ENCODE measurements around the gene CXXC5.

CXXC5 gene

DNA sequence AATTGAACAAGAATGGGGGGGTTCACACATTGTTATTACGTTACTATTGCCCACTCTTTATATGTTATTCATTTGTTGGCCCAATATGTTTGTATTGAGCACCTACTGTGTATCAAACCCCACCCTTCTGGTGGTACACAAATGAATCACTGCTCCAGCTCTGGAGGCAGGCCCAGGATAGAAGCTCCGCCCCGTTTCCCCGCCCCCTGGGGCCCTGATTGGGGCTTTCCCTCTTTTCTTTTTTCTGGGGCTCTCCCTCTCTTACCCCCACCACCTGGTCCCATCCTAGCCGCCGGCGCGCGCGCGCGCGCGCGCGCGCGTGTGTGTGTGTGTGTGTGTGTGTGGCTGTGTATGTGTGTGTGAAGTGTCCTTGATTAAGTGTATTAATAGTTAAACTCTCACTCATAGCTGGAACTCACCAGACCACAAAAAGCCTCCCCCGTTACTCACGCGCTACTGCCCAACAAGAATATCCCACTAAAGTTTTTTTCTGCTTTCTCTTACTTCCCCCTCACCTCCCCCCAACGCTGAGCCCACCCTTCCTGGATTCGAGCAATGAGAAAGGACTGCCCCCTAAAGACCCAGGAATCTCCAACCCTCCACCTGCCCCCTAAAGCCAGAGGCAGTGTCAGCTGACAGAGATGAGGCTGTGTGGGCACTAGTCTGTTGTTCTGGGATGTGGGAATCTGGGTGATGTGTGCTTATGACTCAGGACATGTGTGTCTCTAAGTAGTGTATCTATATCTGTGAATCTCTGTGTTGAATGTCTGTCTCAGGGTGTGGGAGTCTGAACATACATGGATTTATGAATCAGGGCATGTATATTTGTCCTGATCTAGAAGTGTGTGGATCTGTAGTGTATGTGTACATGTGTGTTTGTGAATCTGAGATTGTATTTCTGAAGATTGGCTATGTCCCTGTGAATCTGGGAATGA, 4.0 kb downstream of the CXXC5 start:
- peak; percentile 24 for DNase-seq

DNA sequence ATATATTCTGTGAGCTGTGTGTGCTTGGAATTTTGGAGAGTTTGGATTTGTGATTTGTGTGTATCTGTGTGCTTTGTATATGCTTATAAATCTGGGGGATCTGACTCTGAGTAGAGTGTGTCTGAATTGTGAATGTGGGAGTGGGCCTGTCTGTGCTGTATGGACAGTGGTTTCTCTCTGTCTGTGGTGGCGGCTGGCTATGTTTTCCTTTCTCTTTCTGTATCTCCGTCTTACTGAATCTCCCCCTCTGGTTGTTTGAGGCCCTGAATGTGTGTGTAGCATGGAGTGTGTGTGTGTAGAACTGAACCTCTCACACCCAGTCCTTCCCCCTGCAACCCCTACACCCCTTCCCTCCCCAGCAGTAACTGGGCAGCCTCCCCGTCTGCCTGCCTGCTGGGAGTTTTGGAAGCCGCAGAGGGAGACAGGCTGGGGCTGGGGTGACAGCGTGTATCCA, 4.7 kb downstream of the CXXC5 start:
- no peak for DNase-seq

DNA sequence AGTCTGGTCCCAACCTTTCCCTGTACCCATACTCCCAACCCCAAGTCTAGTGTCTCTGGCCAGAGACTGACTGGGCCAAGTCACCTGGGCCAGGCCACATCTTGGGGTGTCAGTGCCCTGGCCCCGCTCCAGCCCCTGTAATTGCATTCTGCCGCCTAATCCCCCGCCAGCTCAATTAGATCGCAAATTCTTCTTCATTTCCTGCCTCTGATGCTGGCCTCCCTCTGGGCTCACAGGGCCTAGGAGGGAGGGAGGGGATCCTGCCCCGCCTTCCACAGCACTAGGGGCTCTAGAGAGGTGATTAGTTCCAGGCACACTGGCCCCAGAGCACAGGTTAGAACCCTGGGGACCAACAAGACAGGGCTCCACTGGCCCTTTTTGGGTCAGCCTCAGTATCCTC, 5.5 kb downstream of the CXXC5 start:
- DNase-seq: no peak

DNA sequence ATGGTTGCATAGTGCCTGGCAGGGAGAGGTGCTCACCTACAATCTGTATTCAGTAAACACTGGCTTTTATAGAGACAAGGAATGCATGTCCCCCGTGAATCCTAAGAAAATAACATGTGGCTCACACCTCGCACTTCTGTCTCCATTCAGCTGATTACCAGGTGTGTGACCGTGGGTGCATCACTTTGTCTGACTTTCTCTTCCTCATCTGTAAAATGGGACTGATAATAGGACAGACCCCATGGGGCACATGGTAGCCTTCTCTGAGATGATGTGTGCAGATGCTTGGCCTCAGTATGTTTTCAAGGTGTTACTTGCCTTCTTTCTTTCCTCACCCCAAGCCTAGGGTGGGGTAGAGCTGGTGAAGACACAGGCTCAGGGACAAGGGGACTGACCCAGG, 6.3 kb downstream of the CXXC5 start:
- no peak for DNase-seq

DNA sequence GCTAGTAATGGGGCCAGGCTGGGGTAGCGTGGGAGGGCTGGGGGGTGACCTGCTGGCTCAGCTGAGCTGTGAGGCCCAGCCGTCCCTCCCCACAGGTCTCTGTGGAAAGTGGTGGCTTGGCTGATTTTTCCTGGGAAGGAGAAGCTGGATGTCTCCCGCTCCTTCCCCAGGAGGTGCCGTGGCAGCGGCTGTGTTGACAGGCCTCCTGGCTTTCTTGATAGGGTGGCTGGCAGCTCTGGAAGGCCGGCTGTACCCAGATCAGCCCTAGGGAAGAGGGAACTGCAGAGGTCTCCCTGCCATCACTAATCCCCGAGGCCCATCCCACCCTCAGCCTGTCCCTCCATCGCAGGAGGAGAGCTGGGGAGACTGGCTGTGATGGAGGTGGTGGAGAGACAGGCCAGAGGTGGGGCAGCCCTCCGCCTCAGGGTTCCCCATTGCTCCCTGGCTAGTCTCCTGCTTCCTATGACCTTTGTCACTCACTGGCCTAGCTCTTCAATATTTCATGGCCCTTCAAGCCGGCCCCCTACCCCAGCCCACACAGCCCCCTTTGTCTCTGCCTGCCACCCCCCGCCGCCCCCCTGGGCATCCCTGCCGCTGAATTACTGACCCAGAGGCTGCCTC, 6.8 kb downstream of the CXXC5 start:
- DNase-seq: no peak

DNA sequence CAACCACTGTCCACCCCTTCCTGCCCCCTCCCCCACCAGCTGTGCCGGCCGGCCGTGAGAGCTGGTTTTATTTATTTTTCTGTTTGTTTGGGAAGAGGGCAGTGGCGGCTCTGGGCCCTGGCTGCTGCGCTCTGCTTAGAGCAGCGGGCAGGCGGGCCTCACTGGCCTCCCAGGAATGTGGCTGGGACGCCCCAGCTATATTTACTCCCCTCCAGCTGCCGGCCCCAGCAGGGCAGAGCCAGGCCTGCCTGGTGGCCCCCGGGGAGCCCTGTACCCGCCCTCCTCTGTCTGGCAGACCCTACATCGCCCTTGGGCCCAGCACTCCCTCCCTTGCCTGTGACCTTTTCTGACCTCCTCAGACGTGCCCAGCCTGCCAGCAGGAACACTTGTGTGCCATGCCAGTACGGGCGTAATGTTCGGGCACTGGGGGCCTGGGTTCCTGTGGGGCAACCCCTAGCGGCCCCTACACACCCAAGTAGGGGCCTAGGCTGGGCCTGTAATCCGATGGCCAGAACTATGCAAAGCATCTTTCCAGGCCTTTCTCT, 7.7 kb downstream of the CXXC5 start:
- no peak for DNase-seq

DNA sequence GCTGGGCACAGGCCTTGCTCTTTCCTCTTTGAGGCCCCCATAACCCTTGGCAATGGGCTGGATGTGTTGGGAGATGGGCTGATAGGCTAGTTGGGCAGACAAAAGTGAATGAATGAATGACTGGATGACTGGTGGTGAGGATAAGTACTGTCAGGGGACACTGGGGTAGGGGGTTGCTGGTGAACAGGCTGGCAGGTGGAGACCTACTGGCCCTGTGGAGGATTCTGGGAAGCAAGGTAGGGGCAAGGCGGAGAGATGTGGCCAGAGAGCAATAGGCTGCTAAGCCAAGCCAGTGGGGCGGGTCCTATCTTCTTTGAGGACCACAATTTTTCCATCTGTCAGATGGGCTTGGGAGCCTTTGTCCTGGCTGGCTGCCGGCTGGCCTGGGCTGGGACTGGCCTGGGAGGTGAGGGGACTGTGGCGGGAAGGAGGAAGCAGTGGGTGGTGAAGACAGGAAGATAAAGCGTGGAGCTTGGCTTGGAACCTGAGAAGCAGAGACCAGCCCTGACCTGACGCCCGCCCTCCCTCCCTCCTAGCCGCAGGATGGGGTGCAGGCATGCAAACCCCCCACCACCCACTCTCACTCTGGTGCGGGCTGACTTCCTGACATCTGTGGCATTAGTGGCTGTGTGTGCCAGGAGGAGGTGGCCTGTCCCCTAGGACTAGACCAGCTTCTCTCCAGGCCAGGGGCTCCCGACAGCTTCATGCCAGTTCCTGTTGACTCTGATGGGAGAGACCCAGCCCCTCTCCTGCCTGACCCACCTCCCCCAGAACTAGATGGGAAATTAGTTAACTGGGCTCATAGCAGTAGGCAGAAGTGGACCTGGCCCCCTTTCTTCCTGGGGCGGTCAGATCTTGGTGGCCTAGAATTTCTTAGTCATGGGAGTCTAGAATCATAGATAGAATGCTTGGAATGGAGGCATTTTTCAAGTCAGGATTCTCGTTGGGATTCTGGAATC, 9.5 kb downstream of the CXXC5 start:
- DNase-seq: no peak

DNA sequence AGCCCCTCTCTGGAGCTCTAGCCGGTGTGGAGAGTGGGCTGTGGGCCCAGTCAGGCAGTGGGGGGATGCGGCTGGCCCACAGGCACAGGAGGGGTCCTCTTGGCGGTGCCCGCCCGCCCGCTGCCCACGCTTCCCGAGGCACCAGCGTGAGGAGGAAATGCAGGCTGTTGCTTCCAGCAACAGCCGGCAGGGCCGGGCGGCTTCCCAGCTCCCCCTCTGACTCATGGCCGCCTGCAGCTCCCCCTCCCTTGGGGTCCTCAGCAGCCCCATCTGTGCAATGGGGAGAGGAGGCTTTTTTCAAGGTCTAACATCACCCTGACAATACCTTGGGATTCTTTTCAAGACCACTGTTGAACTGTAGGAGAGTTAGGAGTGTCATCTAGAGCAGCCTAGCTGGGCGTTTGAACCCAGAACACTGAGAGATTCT, 10.4 kb downstream of the CXXC5 start:
- no peak for DNase-seq

DNA sequence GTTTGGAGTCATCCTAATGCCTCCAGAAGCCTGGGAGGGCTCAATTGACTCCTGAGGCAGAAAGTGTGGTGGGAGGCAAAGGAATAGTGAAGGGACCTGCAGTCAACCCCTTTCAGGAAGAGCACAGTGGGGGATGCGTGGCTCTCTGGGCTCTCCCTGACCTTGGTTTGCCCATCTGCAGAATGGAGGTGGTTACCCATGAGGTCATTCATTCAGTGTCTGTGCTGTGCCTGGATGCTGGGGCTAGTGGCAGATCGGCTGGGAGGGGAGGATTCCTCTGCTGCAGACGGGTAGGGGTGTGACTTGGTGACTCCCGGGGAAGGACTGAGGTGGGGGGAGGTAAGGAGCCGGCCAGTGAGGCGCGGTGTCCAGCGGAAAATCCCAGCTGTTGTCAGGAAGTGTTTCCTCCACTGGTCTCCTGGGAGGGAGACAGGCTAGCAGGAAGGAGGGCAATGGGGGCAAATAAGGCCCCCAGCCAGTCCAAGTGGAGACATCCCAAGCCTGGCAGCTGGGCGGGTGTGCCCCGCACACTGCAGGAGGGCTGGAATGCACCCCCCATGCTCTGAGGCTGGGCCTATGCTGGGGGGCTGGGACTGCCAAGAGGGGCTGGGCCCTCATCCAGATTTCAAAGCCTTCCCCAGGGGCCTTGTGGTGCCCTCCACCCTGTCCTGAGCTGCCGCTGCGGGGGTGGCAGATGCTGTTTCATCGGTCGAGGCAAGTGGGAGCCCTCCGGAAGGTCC, 10.9 kb downstream of the CXXC5 start:
- DNase-seq: no peak

DNA sequence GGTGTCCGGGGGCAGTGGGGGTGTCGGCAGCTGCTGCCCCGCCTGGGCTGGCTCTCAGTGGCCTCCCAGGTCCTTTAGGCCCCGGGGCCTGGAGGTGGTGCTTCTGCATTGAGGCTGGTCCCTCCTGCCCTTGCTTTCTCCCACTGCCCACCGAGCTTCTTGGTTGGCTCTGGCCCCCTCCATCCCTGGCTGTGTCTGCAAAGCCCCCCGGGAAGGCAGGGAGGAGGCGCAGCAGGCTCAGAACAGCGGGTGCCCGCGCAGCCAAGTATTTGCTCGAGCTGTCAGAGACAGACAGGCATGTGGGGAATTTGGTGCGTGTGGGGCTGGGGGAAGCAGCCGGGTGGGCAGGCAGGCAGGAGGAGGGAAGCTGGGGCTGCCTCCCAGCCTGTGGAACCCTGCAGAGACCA, 11.5 kb downstream of the CXXC5 start:
- no peak for DNase-seq

DNA sequence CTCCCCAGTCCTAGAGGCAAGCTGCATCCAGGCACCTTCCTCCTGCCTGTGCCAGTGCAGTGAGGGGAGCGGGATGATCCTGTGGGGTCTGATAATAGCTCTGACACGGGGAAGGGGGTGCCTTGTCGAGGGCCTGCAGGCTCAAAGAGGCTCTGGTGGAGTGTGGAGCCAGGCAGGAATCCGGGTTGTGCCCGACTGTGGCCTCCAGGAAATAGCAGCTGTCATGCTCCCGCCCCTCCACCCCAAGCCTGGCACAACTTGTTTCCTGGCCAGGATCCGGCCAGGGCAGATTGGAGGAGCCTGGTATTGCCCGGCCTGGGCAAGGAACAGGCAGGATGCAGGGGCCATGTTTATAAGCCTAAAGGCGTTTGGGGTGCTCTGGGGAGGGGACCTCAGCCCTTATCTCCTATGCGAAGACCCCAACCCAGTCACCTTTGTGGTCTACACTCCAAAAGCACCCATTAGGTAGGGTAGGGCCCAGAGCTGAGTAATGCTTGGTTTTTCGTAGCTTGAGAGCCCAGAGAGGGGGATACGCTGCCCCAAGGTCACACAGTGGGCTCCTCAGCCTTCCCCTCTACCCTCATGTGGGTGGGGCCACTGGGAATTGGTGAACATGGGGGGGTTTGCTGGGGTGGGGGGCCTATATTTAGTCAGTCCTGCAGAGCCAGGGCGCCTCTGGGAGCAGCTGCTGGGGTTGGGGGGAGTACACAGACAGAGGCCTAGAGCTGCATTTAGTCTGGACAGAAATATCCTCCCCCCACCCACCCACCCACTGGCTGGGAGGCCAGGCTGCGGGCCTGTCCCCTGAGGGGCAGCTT, 12.2 kb downstream of the CXXC5 start:
- no peak for DNase-seq

DNA sequence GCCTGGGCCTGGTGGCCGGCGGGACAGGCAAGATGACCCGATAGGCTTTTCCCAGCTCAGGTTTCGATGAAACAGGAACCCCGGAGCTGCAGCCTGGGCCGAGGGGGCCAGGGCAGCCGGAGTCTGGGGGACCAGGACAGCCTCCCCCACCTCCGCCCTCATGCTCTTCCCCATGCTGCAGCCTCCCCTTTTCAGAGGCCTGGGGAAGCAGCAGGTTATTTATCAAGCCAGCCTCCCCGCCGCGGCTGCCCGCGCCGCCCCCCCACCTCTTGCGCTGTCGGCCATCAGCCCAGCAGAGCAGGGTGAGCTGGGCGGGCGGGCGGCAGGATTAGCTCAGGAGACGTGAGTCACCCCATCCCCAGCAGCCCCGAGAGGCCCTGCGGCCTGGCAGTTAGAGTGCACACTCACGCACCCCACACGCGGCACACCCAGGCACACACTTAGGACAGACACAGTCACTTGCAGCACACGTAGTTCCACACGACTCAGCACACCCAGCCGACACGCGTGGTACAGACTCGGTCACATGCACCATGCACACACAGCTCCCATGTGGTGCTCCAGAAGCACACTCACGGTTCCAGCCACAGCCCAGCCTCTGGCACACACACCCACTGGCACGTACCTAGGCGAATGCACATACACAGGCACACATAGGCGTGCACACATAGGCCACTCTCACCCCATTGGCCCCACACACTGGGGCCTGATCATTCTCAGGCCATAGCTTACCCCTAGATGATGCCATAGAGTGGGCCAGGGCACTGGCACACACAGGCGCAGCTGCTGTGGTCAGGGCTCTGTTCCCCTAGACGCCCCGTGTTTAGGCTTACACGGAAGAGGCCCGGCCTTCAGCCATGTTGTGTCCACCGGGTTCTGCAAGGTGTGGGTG, 13.0 kb downstream of the CXXC5 start:
- no peak for DNase-seq

DNA sequence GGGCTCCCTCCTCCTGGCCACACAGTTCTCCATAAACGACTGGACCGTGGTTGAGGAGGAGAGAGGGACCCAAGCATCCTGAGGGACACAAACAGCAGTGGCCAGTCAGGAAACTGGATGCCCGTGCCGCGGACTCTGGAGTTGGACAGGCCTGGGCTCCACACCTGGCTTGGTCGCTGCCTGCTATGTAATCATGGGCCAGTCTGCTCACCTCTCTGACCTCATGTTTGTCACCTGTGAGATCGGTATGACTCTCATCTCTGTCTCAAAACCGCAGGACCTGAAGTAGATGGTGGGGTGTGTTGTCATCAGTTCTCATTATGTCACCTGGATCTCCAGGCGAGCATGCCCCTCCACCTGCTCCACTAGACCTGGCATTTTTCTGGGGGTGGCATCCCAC, 14.5 kb downstream of the CXXC5 start:
- DNase-seq: no peak

DNA sequence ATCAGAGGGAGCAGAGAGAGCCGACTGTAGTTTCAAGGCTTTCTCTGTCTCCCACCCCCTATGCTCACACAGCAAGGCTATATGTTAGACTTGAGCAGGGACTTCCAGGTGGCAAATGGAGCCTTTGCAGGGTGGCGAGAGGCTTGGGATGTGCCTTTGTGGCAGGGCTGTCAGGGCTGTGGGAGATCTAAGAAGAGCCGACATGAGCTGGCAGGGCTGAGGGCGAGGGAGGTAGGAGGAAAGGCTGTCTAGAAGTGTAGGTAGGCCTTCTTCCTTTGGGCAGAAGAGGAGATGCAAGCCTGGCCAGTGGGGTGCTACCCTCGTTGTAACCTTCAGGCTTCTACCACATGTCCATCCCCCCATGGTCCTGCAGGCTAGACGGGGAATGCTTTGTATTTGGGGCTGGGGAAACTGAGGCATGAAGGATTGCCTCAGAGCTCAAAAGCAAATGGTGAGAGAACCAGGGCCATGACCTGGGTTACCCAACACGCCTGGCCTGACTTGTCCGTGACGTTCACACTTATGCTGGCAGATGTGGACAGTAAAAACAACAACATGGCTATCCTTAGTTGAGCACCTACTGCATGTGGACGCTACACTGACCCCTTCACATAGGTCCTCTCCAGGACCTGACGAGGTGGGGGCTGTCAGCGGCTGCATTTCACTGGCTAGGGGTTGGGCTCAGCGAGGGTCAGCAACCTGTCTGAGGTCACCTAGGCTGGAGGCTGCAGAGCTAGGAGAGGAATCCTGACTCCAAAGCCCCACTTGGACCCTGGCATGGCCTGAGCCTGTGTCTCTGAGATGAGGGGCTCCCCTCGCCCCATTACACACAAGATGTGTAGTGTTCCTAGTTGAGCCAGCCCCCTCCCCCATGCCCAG, 15.3 kb downstream of the CXXC5 start:
- no peak for DNase-seq

DNA sequence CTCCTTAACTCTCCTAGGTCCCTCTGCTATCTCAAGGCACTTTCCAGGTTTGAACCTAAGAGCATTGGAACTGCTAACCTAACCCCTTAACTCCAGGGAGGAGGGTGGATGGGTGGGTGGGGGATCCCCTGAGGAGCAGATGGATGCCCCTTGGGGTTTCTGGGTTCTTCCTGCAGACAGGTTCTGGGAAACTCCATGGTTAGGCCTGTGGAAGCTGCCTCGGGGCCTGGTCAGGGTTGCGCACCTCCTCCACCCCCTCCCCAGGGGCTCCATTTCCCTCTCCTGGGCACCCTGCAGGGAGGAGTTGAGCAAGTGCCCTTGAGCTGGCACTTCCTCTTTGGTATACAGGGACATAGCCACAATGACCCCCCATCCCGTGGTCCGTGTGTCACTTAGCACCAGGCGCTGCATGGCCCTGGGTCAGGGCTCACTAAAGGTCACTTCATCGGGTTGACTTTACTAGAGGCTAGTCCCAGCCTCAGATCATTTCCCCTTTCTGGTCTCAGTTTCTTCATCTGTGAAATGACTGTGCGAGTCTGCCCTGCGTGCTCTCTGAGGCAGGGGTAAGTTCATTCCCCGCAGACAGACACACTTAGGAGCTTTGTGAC, 16.0 kb downstream of the CXXC5 start:
- no peak for DNase-seq

DNA sequence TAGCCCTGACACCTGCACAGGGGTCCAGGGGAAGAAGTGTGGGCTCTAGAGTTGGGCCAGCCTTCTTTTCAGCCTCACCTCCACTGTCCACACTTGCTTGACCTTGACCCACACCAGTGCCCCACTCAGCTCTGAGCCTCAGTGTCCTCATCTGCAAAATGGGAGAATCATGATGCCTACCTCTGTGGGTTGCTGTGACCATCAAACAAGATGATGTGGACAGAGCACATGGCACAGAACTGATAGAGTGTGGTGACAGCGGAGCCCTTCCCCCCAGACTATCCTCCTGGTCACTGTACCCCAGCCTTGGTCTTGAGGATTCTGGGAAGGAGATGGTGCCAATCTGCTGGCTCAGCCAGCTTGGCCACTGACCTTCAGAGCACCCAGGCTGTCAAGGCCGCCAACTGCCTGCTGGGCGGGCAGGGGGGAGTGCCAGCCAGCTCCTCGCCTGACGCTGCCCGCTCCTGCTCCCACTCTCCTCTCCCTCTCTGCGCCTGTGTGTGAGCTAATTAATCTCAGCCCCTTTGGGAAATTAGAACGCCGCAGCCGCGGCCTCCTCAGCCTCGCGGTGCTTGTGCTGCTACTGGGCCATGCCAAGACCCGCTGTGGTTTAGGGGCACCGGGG, 16.7 kb downstream of the CXXC5 start:
- DNase-seq: no peak

DNA sequence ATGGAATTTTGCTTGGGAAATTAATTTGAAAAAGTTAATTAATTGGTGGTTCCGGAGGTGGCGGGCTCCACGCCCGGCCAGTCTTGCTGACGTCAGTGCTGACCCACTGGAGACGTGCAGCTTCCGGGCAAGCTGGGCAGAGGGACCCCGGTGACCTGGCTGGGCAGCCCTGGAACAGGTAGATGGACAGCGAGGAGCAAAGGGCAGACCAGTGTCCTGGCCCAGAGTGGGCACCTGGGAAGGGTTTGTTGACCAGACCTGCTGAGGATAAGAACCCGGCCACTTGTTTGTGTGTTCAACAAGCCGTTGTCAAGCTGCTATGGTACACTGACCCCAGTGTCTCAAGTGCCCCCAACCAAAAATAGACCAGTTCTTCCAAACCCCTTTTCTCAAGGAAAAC, 17.5 kb downstream of the CXXC5 start:
- DNase-seq: no peak

DNA sequence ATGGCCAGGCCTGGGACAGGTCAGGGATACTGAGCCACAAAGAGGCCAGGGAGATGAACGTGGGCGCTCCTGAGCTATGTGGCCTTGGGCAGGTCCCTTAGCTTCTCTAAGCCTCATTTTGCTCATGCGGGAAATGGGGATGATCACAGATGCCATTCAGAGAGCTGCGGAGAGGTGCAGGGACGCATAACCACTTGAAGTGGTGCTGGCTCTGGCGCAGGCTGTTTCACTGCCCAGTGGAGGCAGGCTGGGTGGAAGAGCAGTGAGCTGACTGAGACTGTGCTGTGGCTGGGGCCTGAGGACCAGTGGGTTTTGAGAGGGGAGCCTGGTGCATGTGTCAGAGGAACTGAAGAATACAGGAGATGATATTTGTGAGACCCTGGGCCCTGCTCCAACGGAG, 18.4 kb downstream of the CXXC5 start:
- no peak for DNase-seq

Measured in stimulated activated naive CD4-positive, alpha-beta T cell treated with Interleukin-2 at 50 U/mL for 16 hours (primary cell).